ENCODE measurements around the gene SIGLEC11. TPM values are rescaled to one million over a fixed set of nuclear protein-coding genes. Genes with fewer than 3 reads are reported as not detected.
A peak's percentile ranks its signal among the peaks of the same experiment; 100 is the strongest.
"Not testable (repeated sequence)": the region's sequence is repeated elsewhere in the genome, so short reads cannot be mapped to it uniquely, and the experiment has no call there.

SIGLEC11 gene
- total RNA-seq, 5 donors from 2014 or later (not counting 1 experiment from before 2014, with no cell fraction given) = 0.09 to 0.23 TPM; not detected in 3

DNA sequence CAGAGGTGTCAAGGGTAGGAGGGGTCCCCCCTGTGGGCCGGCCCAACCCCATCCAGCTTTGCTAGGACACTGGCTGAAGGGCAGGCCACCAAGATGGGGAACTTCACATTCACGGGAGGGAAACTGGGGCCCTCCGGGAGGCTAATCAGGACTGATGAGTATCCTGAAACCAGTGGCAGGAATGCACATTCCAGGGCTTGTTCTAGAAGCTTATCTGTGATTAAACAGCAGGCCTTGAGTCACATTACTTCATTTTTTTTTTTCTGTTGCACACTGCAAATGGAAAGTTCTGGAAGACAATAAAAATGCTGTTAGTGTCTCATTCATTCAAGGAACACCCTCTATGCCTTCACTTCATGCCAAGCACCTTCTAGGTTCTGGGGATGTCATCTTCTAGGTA, 15.5 kb upstream of the SIGLEC11 start:
- Mint-ChIP-seq H3K36me3 (peaks cover 20% of the 10 kb centered on the region), H3K4me1 (no peaks in the 10 kb centered on the region), H3K4me3 (no peak overlapping the region), H3K27me3 (no peaks in the 10 kb centered on the region), H3K9me3 (no peaks in the 10 kb centered on the region), H3K27ac (no peak overlapping the region)
- Histone ChIP-seq H3K9me3 (no peaks in the 10 kb centered on the region), H3K27me3 (replicated peaks in 1 of 2; ENCODE audit: control insufficient read depth in 2 of 2, extremely low read depth in 1 of 2, insufficient read depth in 2 of 2, low read length in 1 of 2) (no peaks in the 10 kb centered on the region), H3K27ac (ENCODE audit: low read length) (no peak overlapping the region), H3K4me3 (ENCODE audit: control insufficient read depth in 1 of 2, extremely low read depth in 1 of 2, low read length in 1 of 2) (no peak overlapping the region), H3K4me1 (ENCODE audit: control insufficient read depth in 1 of 2, extremely low read depth in 1 of 2, insufficient read depth in 2 of 2, low read length in 2 of 2) (no peaks in the 10 kb centered on the region), H3K36me3 (ENCODE audit: control insufficient read depth in 2 of 2, extremely low read depth in 1 of 2, insufficient read depth in 1 of 2, low read length in 1 of 2) (peaks cover 7 to 55% of the 10 kb centered on the region in 2 donors)
- ATAC-seq (replicated peaks in 1 of 4) (no peak), DNase-seq (no peak)
- POLR2A ChIA-PET = no interaction called here
- CTCF ChIA-PET = no interaction called here
- 100% methylated on average over 3 of the region's 3 CpGs for WGBS (ENCODE audit: insufficient coverage)

DNA sequence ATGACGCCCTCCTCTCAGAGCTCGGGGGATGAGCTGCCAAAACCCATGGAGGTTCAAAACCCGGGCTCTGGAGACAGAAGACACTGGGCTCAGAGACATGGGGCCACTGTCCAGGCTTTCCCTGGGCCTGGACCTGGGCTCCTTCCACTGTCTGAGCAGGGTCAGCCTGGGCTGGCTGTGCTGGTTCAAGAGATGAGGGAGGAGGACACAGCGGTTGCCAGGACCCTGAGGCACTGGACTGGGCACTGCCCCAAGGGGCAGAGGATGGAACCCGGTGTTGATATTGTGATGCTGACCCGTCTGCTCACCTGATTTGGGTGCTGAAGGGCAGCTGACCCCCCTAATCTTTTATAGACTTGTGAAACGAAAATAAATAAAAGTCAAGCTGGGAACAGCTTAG, 14.1 kb upstream of the SIGLEC11 start:
- Mint-ChIP-seq H3K9me3 (no peaks in the 10 kb centered on the region), H3K4me1 (no peaks in the 10 kb centered on the region), H3K27me3 (no peaks in the 10 kb centered on the region), H3K4me3 (no peak overlapping the region), H3K36me3 (peaks cover 15% of the 10 kb centered on the region), H3K27ac (no peak overlapping the region)
- ChIA-PET POLR2A (no interaction called here), CTCF (no interaction called here)
- H3K36me3 ChIP-seq (ENCODE audit: control insufficient read depth in 2 of 2, extremely low read depth in 1 of 2, insufficient read depth in 1 of 2, low read length in 1 of 2) = peaks cover 3 to 45% of the 10 kb centered on the region in 2 donors
- no peak overlapping the region for H3K4me3 ChIP-seq (ENCODE audit: control insufficient read depth in 1 of 2, extremely low read depth in 1 of 2, low read length in 1 of 2)
- no peaks in the 10 kb centered on the region for H3K27me3 ChIP-seq (replicated peaks in 1 of 2; ENCODE audit: control insufficient read depth in 2 of 2, extremely low read depth in 1 of 2, insufficient read depth in 2 of 2, low read length in 1 of 2)
- H3K9me3 ChIP-seq = no peaks in the 10 kb centered on the region
- H3K27ac ChIP-seq (ENCODE audit: low read length) = no peak overlapping the region
- DNase-seq (no peak), ATAC-seq (replicated peaks in 1 of 4) (no peak)
- no peaks in the 10 kb centered on the region for H3K4me1 ChIP-seq (ENCODE audit: control insufficient read depth in 1 of 2, extremely low read depth in 1 of 2, insufficient read depth in 2 of 2, low read length in 2 of 2)
- WGBS (ENCODE audit: insufficient coverage) = 77% methylated on average over 3 of the region's 7 CpGs

DNA sequence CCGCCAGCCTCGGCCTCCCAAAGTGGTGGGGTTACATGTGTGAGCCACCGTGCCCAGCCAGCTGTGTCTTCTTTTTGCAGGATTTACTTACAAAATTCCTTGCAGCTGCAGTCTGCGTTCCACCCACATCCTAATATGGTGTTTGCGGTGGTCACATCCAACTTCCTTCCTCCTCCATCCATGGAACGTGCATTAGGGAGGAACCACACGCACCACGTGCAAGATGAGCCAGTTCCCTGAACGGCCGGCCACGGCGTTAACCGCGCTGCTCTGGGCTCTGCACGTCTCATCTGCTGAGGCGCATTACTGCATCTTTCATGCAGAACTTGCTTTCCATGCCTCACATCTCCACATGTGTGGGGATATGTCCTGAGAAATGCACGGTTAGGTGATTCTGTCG, 13.0 kb upstream of the SIGLEC11 start:
- H3K4me1 Mint-ChIP-seq = no peaks in the 10 kb centered on the region
- H3K27ac Mint-ChIP-seq = no peak overlapping the region
- DNase-seq (no peak), ATAC-seq (replicated peaks in 1 of 4) (no peak)
- no peaks in the 10 kb centered on the region for H3K9me3 ChIP-seq
- POLR2A ChIA-PET = no interaction called here
- CTCF ChIA-PET = interaction anchor here in 1 of 2 donors (0.6 kb wide), 1 partner anchor 17 kb away, joined by 3 read pairs; no protein-coding TSS in a partner anchor
- peaks cover 0 to 4% of the 10 kb centered on the region in 2 experiments for H3K27me3 ChIP-seq (replicated peaks in 1 of 2; ENCODE audit: control insufficient read depth in 2 of 2, extremely low read depth in 1 of 2, insufficient read depth in 2 of 2, low read length in 1 of 2)
- no peaks in the 10 kb centered on the region for H3K9me3 Mint-ChIP-seq
- peaks cover 15% of the 10 kb centered on the region for H3K36me3 Mint-ChIP-seq
- H3K4me3 ChIP-seq (ENCODE audit: control insufficient read depth in 1 of 2, extremely low read depth in 1 of 2, low read length in 1 of 2) = no peak overlapping the region
- H3K4me3 Mint-ChIP-seq = no peak overlapping the region
- H3K27ac ChIP-seq (ENCODE audit: low read length) = no peak overlapping the region
- H3K4me1 ChIP-seq (ENCODE audit: control insufficient read depth in 1 of 2, extremely low read depth in 1 of 2, insufficient read depth in 2 of 2, low read length in 2 of 2) = no peaks in the 10 kb centered on the region
- WGBS (ENCODE audit: insufficient coverage) = 95% methylated on average over 4 of the region's 18 CpGs
- H3K27me3 Mint-ChIP-seq = peaks cover 0 to 3% of the 10 kb centered on the region in 2 donors
- peaks cover 3 to 37% of the 10 kb centered on the region in 2 donors for H3K36me3 ChIP-seq (ENCODE audit: control insufficient read depth in 2 of 2, extremely low read depth in 1 of 2, insufficient read depth in 1 of 2, low read length in 1 of 2)

DNA sequence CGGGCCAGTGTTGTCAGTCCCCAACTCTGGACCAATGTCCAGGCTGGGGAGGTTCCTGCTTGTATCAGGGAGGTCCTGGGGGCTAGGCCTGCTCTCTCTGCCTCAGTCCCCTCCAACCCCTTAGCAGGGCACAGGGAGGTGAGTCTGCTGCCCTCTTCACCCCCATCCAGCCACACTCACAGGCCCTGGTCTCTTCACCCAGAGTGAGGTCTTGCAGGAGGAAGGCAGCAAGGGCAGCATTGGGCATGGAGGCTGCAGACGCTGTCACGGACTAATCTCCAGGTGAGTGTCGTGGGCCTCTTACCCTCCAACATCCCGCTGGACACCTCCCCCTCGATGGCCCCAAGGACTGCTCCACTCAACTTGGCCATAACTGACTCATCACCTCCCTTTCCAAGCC, 11.9 kb upstream of the SIGLEC11 start:
- Mint-ChIP-seq H3K27me3 (peaks cover 0 to 10% of the 10 kb centered on the region in 2 donors), H3K4me3 (no peak overlapping the region), H3K27ac (no peak overlapping the region), H3K4me1 (no peaks in the 10 kb centered on the region), H3K36me3 (peaks cover 10% of the 10 kb centered on the region), H3K9me3 (no peaks in the 10 kb centered on the region)
- WGBS (ENCODE audit: insufficient coverage) = 60% methylated on average over 2 of the region's 6 CpGs
- Histone ChIP-seq H3K27ac (ENCODE audit: low read length) (no peak overlapping the region), H3K4me1 (ENCODE audit: control insufficient read depth in 1 of 2, extremely low read depth in 1 of 2, insufficient read depth in 2 of 2, low read length in 2 of 2) (no peaks in the 10 kb centered on the region), H3K4me3 (ENCODE audit: control insufficient read depth in 1 of 2, extremely low read depth in 1 of 2, low read length in 1 of 2) (no peak overlapping the region), H3K9me3 (no peaks in the 10 kb centered on the region), H3K27me3 (replicated peaks in 1 of 2; ENCODE audit: control insufficient read depth in 2 of 2, extremely low read depth in 1 of 2, insufficient read depth in 2 of 2, low read length in 1 of 2) (peaks cover 0 to 14% of the 10 kb centered on the region in 2 experiments), H3K36me3 (ENCODE audit: control insufficient read depth in 2 of 2, extremely low read depth in 1 of 2, insufficient read depth in 1 of 2, low read length in 1 of 2) (peaks cover 3 to 26% of the 10 kb centered on the region in 2 donors)
- ChIA-PET CTCF (no interaction called here), POLR2A (no interaction called here)
- no peak for ATAC-seq (replicated peaks in 1 of 4)
- DNase-seq = no peak

DNA sequence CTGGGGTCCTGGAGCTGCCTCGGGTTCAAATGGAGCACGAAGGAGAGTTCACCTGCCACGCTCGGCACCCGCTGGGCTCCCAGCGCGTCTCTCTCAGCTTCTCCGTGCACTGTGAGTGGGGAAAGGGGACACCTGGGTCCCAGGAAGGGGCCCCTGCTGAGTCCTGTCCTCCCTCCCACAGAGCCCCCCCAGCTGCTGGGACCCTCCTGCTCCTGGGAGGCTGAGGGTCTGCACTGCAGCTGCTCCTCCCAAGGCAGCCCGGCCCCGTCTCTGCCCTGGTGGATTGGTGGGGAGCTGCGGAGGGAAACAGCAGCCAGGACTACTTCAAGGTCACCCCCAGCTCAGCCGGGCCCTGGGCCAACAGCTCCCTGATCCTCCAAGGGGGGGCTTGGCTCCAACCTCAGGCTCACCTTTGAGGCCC, 11.0 kb upstream of the SIGLEC11 start:
- DNase-seq (no peak), ATAC-seq (replicated peaks in 1 of 4) (peak in 1 of 4 experiments; percentile 24)
- Mint-ChIP-seq H3K9me3 (no peaks in the 10 kb centered on the region), H3K4me3 (no peak overlapping the region), H3K27me3 (peaks cover 2 to 13% of the 10 kb centered on the region in 2 donors), H3K4me1 (no peaks in the 10 kb centered on the region), H3K27ac (no peak overlapping the region), H3K36me3 (peaks cover 10% of the 10 kb centered on the region)
- ChIA-PET CTCF (no interaction called here), POLR2A (no interaction called here)
- Histone ChIP-seq H3K4me3 (ENCODE audit: control insufficient read depth in 1 of 2, extremely low read depth in 1 of 2, low read length in 1 of 2) (no peak overlapping the region), H3K9me3 (no peaks in the 10 kb centered on the region), H3K4me1 (ENCODE audit: control insufficient read depth in 1 of 2, extremely low read depth in 1 of 2, insufficient read depth in 2 of 2, low read length in 2 of 2) (no peaks in the 10 kb centered on the region), H3K36me3 (ENCODE audit: control insufficient read depth in 2 of 2, extremely low read depth in 1 of 2, insufficient read depth in 1 of 2, low read length in 1 of 2) (peaks cover 3 to 17% of the 10 kb centered on the region in 2 donors), H3K27ac (ENCODE audit: low read length) (no peak overlapping the region), H3K27me3 (replicated peaks in 1 of 2; ENCODE audit: control insufficient read depth in 2 of 2, extremely low read depth in 1 of 2, insufficient read depth in 2 of 2, low read length in 1 of 2) (peaks cover 0 to 19% of the 10 kb centered on the region in 2 experiments)
- WGBS (ENCODE audit: insufficient coverage) = no CpG with 5 or more reads among the region's 12 CpGs

DNA sequence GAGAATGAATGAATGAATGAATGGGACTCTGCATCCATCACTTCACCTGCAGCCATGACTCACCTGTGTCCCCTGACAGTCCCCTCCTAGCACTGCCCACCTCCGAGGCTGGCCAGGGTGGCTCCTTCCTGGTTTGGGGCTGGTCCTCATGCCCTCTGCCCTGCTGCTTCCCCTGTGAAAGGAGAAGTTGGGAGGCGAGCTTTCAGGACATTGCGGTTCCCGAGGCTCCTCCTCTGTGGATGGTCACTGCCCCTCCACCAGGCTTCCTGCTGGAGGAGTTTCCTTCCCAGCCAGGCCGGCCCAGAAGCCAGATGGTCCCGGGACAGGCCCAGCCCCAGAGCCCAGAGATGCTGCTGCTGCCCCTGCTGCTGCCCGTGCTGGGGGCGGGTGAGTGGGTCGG, 8.4 kb upstream of the SIGLEC11 start:
- H3K27ac ChIP-seq (ENCODE audit: low read length); H3K9me3 Mint-ChIP-seq; H3K27ac Mint-ChIP-seq; H3K36me3 Mint-ChIP-seq; ATAC-seq (replicated peaks in 1 of 4); POLR2A ChIA-PET; H3K4me3 Mint-ChIP-seq; CTCF ChIA-PET; H3K4me1 ChIP-seq (ENCODE audit: control insufficient read depth in 1 of 2, extremely low read depth in 1 of 2, insufficient read depth in 2 of 2, low read length in 2 of 2); H3K9me3 ChIP-seq; H3K4me3 ChIP-seq (ENCODE audit: control insufficient read depth in 1 of 2, extremely low read depth in 1 of 2, low read length in 1 of 2); H3K36me3 ChIP-seq (ENCODE audit: control insufficient read depth in 2 of 2, extremely low read depth in 1 of 2, insufficient read depth in 1 of 2, low read length in 1 of 2); H3K4me1 Mint-ChIP-seq; DNase-seq: not testable (repeated sequence)
- H3K27me3 ChIP-seq (replicated peaks in 1 of 2; ENCODE audit: control insufficient read depth in 2 of 2, extremely low read depth in 1 of 2, insufficient read depth in 2 of 2, low read length in 1 of 2) = peaks cover 0 to 28% of the 10 kb centered on the region in 2 experiments
- WGBS (ENCODE audit: insufficient coverage) = no CpG with 5 or more reads among the region's 9 CpGs
- H3K27me3 Mint-ChIP-seq = peaks cover 10 to 24% of the 10 kb centered on the region in 2 donors
